ENCODE measurements around the gene PRAMEF17. TPM values are rescaled to one million over a fixed set of nuclear protein-coding genes. Genes with fewer than 3 reads are reported as not detected.
"Not testable (repeated sequence)": the region's sequence is repeated elsewhere in the genome, so short reads cannot be mapped to it uniquely, and the experiment has no call there.

PRAMEF17 gene
- polyA plus RNA-seq, 3 donors = not detected

DNA sequence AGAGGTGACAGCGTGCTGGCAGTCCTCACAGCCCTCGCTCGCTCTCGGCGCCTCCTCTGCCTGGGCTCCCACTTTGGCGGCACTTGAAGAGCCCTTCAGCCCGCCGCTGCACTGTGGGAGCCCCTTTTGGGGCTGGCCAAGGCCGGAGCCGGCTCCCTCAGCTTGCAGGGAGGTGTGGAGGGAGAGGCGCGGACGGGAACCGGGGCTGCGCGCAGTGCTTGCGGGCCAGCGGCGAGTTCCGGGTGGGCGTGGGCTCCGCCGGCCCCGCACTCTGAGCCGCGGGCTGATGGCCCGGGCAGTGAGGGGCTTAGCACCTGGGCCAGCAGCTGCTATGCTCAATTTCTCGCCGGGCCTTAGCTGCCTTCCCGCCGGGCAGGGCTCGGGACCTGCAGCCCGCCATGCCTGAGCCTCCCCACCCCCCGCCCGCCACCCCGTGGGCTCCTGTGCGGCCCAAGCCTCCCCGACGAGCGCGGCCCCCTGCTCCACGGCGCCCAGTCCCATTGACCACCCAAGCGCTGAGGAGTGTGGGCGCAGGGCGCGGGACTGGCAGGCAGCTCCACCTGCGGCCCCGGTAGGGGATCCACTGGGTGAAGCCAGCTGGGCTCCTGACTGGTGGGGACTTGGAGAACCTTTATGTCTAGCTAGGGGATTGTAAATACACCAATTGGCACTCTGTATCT is 49.8 kb downstream of the PRAMEF17 start:
- DNase-seq = not testable (repeated sequence)

Other genes starting within 250 kb of the PRAMEF17 start
- gene PRAMEF26, start 233.6 kb upstream of the PRAMEF17 start, polyA plus RNA-seq (ENCODE audit: insufficient read length in 3 of 3) = not detected
- gene HNRNPCL4, start 224.0 kb upstream of the PRAMEF17 start, polyA plus RNA-seq (ENCODE audit: insufficient read length in 3 of 3) = under 1 TPM in 2 of 3 donors, not detected in 1; 0.27 to 0.28 TPM
- not detected for gene PRAMEF9, start 217.8 kb upstream of the PRAMEF17 start, polyA plus RNA-seq (ENCODE audit: insufficient read length in 3 of 3)
- not detected for gene PRAMEF13, start 188.2 kb upstream of the PRAMEF17 start, polyA plus RNA-seq (ENCODE audit: insufficient read length in 3 of 3)
- gene PRAMEF18, start 163.5 kb upstream of the PRAMEF17 start, polyA plus RNA-seq (ENCODE audit: insufficient read length in 3 of 3) = not detected
- not detected for gene PRAMEF5, start 135.4 kb upstream of the PRAMEF17 start, polyA plus RNA-seq (ENCODE audit: insufficient read length in 3 of 3)
- not detected for gene PRAMEF8, start 104.5 kb upstream of the PRAMEF17 start, polyA plus RNA-seq (ENCODE audit: insufficient read length in 3 of 3)
- gene PRAMEF33, start 86.1 kb upstream of the PRAMEF17 start, polyA plus RNA-seq (ENCODE audit: insufficient read length in 3 of 3) = not detected
- gene PRAMEF15, start 74.1 kb upstream of the PRAMEF17 start, polyA plus RNA-seq (ENCODE audit: insufficient read length in 3 of 3) = not detected
- not detected for gene PRAMEF14, start 42.5 kb upstream of the PRAMEF17 start, polyA plus RNA-seq (ENCODE audit: insufficient read length in 3 of 3)
- not detected for gene PRAMEF19, start 17.7 kb upstream of the PRAMEF17 start, polyA plus RNA-seq (ENCODE audit: insufficient read length in 3 of 3)
- not detected for gene PRAMEF20, start 20.8 kb downstream of the PRAMEF17 start, polyA plus RNA-seq (ENCODE audit: insufficient read length in 3 of 3)
- gene LRRC38, start 124.4 kb downstream of the PRAMEF17 start, polyA plus RNA-seq (ENCODE audit: insufficient read length in 3 of 3) = under 1 TPM in 1 of 3 donors, not detected in 2; 0.16 TPM
- 10 to 100 TPM; 17.6 to 19.0 (median 18.7) TPM for gene PDPN, start 194.2 kb downstream of the PRAMEF17 start, polyA plus RNA-seq (ENCODE audit: insufficient read length in 3 of 3)